Measurements from ENCODE around the gene SLC26A2.

SLC26A2 gene

DNA sequence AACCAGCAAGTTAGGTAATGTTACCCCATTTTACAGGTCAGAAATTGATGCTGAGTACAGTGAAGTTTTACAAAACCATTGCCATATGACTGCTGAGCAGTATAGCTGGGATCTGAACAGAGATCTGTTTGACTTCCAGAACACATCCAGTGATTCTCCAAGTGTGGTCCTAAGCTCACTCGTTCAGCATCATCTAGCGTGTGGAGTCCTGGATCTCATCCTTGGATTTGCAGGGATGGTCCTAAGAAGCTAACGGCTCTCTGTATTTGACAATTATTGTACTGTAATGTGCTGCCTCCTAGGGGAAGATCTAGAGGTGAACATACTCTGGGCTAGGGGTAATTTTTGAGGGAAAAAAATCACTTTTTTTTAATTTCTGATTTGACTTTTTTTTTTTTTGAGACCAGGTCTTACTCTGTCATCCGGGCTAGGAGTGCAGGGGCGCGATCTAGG lies 1.4 kb downstream of the SLC26A2 start:
- DNase-seq (ENCODE audit: low spot score) = peak; percentile 29

DNA sequence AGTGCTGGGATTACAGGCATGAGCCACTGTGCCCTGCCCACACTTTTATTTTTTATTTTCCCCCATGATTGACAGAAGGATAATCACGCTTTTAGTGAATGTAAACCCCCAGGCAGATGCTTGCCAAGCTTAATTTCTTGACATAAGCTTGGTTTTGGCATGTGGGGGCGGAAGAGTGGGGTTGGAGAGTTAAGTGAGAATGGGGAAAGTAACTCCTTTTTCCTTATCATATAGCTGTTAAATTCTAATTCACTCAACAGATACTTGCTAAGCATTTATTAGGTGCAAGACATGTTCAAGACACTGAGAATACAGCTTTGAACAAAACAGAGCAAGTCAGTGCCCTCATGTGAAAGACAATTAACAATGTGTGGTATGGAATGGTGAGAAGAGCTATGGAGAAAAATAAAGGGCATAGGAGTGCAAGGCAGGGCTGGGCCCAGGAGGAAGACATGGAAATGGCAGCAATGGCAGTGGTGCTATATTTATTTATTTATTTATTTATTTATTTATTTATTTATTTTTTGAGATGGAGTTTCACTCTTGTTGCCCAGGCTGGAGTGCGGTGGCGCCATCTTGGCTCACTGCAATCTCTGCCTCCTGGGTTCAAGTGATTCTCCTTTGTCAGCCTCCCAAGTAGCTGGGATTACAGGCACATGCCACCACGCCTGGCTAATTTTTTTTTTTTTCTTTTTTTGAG lies 2.2 kb downstream of the SLC26A2 start:
- DNase-seq (ENCODE audit: low spot score) = no peak

- no peak for DNase-seq (ENCODE audit: low spot score)
Measured at GRCh38 chr5:149963729-149964128, 3.2 kb downstream of the SLC26A2 start.

DNA sequence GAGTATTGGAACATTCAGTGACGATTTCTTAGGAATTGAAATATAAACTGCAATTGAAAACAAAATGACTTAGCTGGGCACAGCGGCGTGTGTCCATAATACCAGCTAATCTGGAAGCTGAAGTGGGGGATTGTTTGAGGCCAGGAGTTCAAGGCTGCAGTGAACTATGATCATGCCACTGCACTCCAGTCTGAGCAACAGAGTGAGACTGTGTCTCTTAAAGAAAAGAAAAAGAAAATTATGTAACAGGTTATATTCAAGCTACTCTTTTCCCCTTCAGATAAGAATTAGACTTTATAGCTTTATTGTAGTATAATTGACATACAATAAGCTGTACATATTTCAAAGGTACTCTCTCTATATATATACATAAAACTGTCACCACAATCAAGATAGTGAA lies 6.4 kb downstream of the SLC26A2 start:
- DNase-seq (ENCODE audit: low spot score) = no peak

- DNase-seq (ENCODE audit: low spot score) = no peak
Measured at GRCh38 chr5:149969181-149969930, 8.8 kb downstream of the SLC26A2 start.

DNA sequence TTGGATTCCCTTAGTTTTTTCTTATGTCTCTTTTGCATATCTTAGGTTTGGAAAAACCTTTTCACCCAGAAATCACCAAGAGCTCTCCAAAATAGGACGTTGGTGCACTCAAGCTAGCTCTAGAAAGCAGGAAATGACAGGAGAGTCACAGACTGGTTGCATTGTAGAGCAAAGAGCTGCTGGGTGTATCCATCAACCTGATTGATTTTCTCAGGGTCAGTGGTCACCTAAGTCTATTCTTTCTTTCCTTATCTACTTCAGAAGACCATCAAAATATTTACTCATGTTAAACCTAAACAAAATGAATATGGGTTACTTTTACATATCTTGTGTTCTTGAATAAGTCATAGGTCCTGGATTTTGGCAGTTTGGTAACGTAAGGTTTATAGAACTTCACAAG lies 14.9 kb downstream of the SLC26A2 start:
- no peak for DNase-seq (ENCODE audit: low spot score)

- no peak for DNase-seq (ENCODE audit: low spot score)
Measured at GRCh38 chr5:149979896-149980295, 19.3 kb downstream of the SLC26A2 start.

GRCh38 chr5:149981206-149981605 lies 20.6 kb downstream of the SLC26A2 start:
- no peak for DNase-seq (ENCODE audit: low spot score)

DNA sequence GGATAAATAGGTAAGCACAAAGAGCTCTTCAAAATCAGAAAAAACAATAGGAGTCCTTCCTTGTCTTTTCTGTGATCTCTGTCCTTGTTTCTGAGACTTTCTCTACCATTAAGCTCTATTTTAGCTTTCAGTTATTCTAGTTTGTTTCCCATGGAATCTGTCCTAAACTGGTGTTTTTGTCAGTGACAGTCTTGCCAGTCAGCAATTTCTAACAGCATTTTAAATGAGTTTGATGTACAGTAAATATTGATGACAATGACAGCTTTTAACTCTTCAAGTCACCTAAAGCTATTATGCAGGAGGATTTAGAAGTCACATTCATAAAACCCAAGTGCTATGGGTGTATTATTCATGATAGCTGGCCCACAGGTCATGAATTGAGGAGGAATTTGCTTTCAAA lies 21.9 kb downstream of the SLC26A2 start:
- no peak for DNase-seq (ENCODE audit: low spot score)

DNA sequence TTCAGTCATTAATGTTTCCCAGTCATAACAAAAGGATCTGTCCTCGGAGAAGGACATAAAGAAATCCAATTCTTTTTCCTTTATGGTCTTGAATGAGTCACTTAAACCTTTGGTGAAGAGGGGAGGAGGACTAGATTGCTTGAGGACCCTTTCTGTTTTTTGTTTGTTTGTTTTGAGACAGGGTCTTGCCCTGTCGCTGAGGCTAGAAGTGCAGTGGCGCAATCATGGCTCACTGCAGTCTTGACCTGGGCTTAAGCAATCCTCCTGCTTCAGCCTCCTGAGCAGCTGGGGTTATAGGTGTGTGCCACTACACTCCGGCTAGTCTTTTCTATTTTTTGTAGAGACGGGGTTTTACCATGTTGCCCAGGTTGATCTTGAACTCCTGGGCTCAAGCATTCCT lies 27.6 kb downstream of the SLC26A2 start:
- no peak for DNase-seq (ENCODE audit: low spot score)

GRCh38 chr5:149990518-149991376 lies 30.2 kb downstream of the SLC26A2 start:
- peak; percentile 82 for DNase-seq (ENCODE audit: low spot score)

- no peak for DNase-seq (ENCODE audit: low spot score)
Measured at GRCh38 chr5:149993471-149993870, 32.9 kb downstream of the SLC26A2 start.

GRCh38 chr5:149995385-149996204 lies 35.0 kb downstream of the SLC26A2 start:
- no peak for DNase-seq (ENCODE audit: low spot score)

DNA sequence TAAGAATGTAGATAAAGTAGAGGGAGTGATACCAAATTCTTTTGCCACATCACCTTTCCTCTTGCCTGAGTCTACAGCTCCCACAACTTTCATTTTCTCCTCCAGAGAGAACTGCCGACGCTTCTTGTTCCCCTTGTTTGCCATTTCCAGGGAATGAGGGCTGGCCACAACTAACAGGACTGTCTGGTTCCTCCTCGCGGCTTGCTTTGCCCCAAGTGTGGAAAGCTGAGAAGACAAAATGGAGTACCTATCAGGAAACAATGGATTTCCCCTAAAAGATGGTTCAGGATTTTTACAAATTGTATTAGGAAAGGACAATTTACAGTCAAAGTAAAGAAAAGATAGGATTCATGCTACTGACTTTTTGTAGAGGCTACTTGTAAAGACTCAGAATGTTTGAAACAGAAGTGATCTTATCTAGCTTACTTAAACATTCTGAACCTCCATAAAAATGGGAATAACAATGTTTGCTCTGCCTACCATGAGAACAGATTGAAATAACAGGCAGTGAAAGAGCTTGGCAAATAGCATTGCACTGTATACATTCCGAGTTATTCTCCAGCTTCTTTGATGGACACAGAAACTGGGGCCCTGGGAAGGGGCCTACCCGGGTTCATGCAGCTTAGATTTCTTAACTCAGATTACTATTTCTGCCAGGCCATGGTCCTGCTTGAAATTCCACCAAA lies 35.8 kb downstream of the SLC26A2 start:
- no peak for DNase-seq (ENCODE audit: low spot score)

DNA sequence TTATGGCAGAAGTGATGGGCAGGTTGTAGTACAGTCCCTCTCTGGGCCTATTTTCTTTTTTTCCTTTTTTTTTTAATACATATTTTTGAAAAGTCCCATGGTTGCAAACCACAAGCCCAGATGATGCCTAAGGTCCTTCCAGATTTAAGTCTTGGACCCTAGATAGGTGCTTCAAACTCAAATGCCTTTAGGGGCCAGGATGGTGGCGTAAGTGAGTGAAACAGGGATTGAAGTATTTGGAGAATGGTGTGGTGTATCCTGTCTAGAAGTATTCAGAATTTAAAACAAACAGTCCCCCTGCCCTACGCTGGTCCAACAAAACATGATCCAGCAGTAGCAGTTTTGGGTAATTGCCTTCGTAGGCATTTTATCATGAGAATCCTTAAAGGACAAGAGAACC lies 37.7 kb downstream of the SLC26A2 start:
- DNase-seq (ENCODE audit: low spot score) = no peak

DNA sequence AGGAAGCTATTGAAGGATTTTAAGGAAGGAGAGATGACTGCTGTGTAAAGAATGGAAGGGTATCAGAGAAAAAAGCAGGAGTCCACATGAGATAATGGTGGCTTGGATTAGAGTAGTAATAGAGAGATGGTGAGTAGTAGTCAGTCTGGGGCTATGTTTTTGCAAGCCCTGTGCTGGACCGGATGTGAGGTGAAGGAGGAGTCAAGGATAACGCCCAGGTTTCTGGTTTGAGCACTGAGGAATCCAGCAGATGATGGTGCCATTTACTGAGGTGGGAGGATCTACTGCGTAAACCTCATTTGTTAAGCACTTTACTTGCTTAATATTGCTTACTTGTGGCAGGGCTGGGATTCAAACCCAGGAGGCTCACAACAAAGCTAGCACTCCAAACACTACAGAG lies 38.8 kb downstream of the SLC26A2 start:
- DNase-seq (ENCODE audit: low spot score) = no peak

GRCh38 chr5:149999866-150000255 lies 39.3 kb downstream of the SLC26A2 start:
- DNase-seq (ENCODE audit: low spot score) = no peak

DNA sequence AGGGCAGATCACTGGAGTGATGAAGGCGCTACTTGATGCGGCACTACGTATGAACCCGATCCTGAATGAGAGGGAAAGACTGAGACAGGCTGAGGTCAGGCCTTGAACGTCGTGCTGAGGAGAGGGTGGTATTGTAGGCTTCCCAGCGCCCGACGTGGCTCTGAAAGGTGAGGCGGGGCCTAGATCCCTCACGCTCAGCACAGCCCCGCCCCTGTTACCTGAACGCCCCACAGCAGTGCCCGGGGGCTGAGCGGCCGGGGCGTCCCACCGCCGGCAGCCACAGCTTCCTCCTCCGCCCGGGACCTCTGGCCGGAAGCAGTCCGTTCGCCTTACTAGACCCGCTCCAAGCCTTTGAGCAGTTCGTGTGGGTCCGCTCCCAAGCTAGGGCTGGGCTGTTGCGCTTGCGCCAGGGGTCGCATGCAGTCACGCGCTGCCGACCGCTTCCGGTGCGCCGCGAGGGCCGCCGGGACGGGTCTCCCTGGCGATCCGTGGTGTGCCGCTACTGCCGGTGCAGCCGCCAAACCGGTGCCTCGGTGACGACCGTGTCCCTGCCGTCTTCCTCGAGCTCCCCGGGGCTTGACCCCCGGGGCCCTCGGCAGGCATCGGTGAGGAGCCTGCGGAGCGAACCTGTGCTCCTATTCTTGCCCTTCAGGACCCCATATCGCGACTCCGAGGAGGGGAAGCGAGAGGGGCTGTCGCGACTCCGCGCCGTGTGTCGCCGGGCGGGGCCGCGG lies 39.9 kb downstream of the SLC26A2 start, which contains the start of the genes HMGXB3 and TIGD6:
TSS of gene HMGXB3 (plus strand) at position 484 of the 734 bp plus-strand sequence. CDS start 4,114 bp downstream, outside the sequence.
TSS of gene TIGD6 (minus strand) at position 399 of the 734 bp plus-strand sequence. CDS start 4,306 bp downstream, outside the sequence.
- DNase-seq (ENCODE audit: low spot score) = peak; percentile 94

- DNase-seq (ENCODE audit: low spot score) = peak; percentile 41
Measured at GRCh38 chr5:150000990-150001659, 40.6 kb downstream of the SLC26A2 start.

Measured in iPS-NIHi11 (cell line).